Endothelial cell of umbilical vein (primary cell): ENCODE data around the gene FGF2. TPM values are rescaled to one million over a fixed set of nuclear protein-coding genes. Genes with fewer than 3 reads are reported as not detected.

Source experiments
- BruUV-seq: library from RNA; stranded (reverse); fragments of 400-500 nt; replicated peaks from 2 replicates; lab custom pipeline; 2021; lab: Mats Ljungman, UMichigan
- CTCF ChIA-PET: fragments of 300-600, 350-600 bp; sonication (Branson Sonifier 250); formaldehyde crosslinking; loops from one replicate; lab custom pipeline; 2021; ENCODE audit warnings: antibody characterized with exemption, inconsistent platforms; lab: Charles Lee
- POLR2A ChIA-PET: fragments of 300-600, 350-600 bp; sonication (Branson Sonifier 250); formaldehyde crosslinking; loops from one replicate; lab custom pipeline; 2021; ENCODE audit warnings: antibody characterized with exemption, inconsistent platforms; lab: Charles Lee
- DNase-seq: peaks from one replicate; pipeline ENCODE4 v3.0.0-alpha.2; 2011; ENCODE audit warnings: low read depth, low spot score
- FAIRE-seq: peaks from 2 replicates; lab custom pipeline; 2011; peaks lifted over from hg19 to GRCh38; lab: Jason Lieb, UNC
- H2AFZ ChIP-seq: 2 replicates; pipeline ENCODE4 v1.6.0; 2012; ENCODE audit warnings: low read depth, low read length, control low read depth, inconsistent platforms
- H3K27ac ChIP-seq: 2 replicates; pipeline ENCODE4 v1.5.1; 2011; ENCODE audit warnings: low read depth, mild to moderate bottlenecking, control low read depth, low read length, moderate library complexity; ENCODE audit not compliant: insufficient read depth
- H3K27me3 ChIP-seq, 2 experiments: 2 replicates each; pipeline versions ENCODE4 v1.6.0 to v1.6.1; 2011; ENCODE audit warnings: low read length in 2 of 2, mixed read lengths in 1 of 2; ENCODE audit not compliant: control insufficient read depth in 2 of 2, insufficient read depth in 2 of 2
- H3K36me3 ChIP-seq, 2 experiments: 2 replicates in 1 of 2; 3 replicates in 1 of 2; pipeline ENCODE4 v1.5.1; 2011; ENCODE audit warnings: low read length in 2 of 2, mild to moderate bottlenecking in 1 of 2, moderate library complexity in 1 of 2; ENCODE audit not compliant: control insufficient read depth in 2 of 2, insufficient read depth in 2 of 2; ENCODE audit errors: extremely low read depth in 1 of 2
- H3K4me1 ChIP-seq: 3 replicates; pipeline ENCODE4 v1.5.1; 2011; ENCODE audit warnings: mild to moderate bottlenecking, low read length; ENCODE audit not compliant: control insufficient read depth, insufficient read depth; ENCODE audit errors: extremely low read depth
- H3K4me2 ChIP-seq: 2 replicates; pipeline ENCODE4 v1.6.1; 2011; ENCODE audit warnings: low read length, control low read depth, mixed read lengths; ENCODE audit not compliant: insufficient read depth
- H3K4me3 ChIP-seq, 3 experiments: fragments of 200-600 bp in 1 of 3; sonication (generic), shearing (Covaris generic) in 1 of 3; replicated peaks in 1 of 3; 2 replicates each; pipeline ENCODE4 v1.5.1; 2011 to 2016; ENCODE audit warnings: control low read depth in 3 of 3, low read length in 3 of 3, mild to moderate bottlenecking in 2 of 3, inconsistent platforms in 1 of 3, low read depth in 1 of 3, moderate library complexity in 1 of 3; ENCODE audit not compliant: insufficient read depth in 1 of 3
- H3K79me2 ChIP-seq: 2 replicates; pipeline ENCODE4 v1.6.0; 2012; ENCODE audit warnings: low read length, inconsistent platforms; ENCODE audit not compliant: control insufficient read depth, insufficient read depth
- H3K9ac ChIP-seq: replicated peaks from 2 replicates; pipeline ENCODE3; 2011; ENCODE audit warnings: low read length, control low read depth; ENCODE audit not compliant: insufficient read depth; ENCODE audit errors: extremely low read depth
- H3K9me1 ChIP-seq: replicated peaks from 3 replicates; pipeline ENCODE4 v1.6.0; 2011; ENCODE audit warnings: mild to moderate bottlenecking, low read length; ENCODE audit not compliant: control insufficient read depth, insufficient read depth; ENCODE audit errors: extremely low read depth
- H3K9me3 ChIP-seq: replicated peaks from 2 replicates; pipeline ENCODE4 v1.5.1; 2012; ENCODE audit warnings: low read length, inconsistent platforms; ENCODE audit not compliant: control insufficient read depth, insufficient read depth
- H4K20me1 ChIP-seq: replicated peaks from 2 replicates; pipeline ENCODE3; 2011; ENCODE audit warnings: mild to moderate bottlenecking, low read length; ENCODE audit not compliant: control insufficient read depth, insufficient read depth; ENCODE audit errors: extremely low read depth
- CTCF ChIP-seq, 2 donors: IDR thresholded peaks; 1 replicate in 1 of 2; 2 replicates in 1 of 2; pipeline ENCODE4 v1.5.1; 2011; ENCODE audit warnings: low read length in 2 of 2, mild to moderate bottlenecking in 2 of 2, moderate library complexity in 2 of 2, control low read depth in 1 of 2, inconsistent platforms in 1 of 2, low read depth in 1 of 2; ENCODE audit not compliant: insufficient read depth in 1 of 2; ENCODE audit errors: extremely low read depth in 1 of 2
- EZH2 ChIP-seq: IDR thresholded peaks from 2 replicates; pipeline ENCODE4 v1.6.1; 2012; ENCODE audit warnings: borderline replicate concordance, low read depth, mild to moderate bottlenecking, moderate library complexity, low read length, inconsistent platforms; ENCODE audit not compliant: severe bottlenecking
- FOS ChIP-seq: IDR thresholded peaks from 2 replicates; pipeline ENCODE4 v1.6.1; 2011; ENCODE audit warnings: mild to moderate bottlenecking, low read length, moderate library complexity, borderline replicate concordance; ENCODE audit not compliant: insufficient read depth
- GATA2 ChIP-seq: IDR thresholded peaks from 2 replicates; pipeline ENCODE4 v1.7.0; 2011; ENCODE audit warnings: low read depth, mild to moderate bottlenecking, moderate library complexity, mixed read lengths, low read length; ENCODE audit not compliant: insufficient read length, insufficient read depth
- JUN ChIP-seq: IDR thresholded peaks from 2 replicates; pipeline ENCODE4 v1.6.1; 2011; ENCODE audit warnings: borderline replicate concordance, low read depth; ENCODE audit not compliant: insufficient read length, insufficient read depth
- MAX ChIP-seq: IDR thresholded peaks from 2 replicates; pipeline ENCODE4 v1.6.1; 2011; ENCODE audit not compliant: insufficient read depth, insufficient read length
- MYC ChIP-seq: IDR thresholded peaks from one replicate; pipeline ENCODE4 v1.6.1; 2011; ENCODE audit warnings: mild to moderate bottlenecking, low read depth, low read length
- POLR2A ChIP-seq: IDR thresholded peaks from 2 replicates; pipeline ENCODE4 v1.6.1; 2012; ENCODE audit warnings: low read depth, mild to moderate bottlenecking, control low read depth, low read length
- POLR2AphosphoS5 ChIP-seq: IDR thresholded peaks from 2 replicates; pipeline ENCODE4 v1.6.1; 2012; ENCODE audit warnings: low read depth, mild to moderate bottlenecking, control low read depth, low read length, moderate library complexity; ENCODE audit not compliant: insufficient read depth
- dilution Hi-C: fragments of 300-500 bp; cut with MboI; formaldehyde crosslinking; loops from one replicate; pipeline ENCODE4 v1.15.0; 2019; ENCODE audit warnings: low sequenced_read_pairs; ENCODE audit not compliant: extremely low pct_ligation_motif_present
- intact Hi-C: fragments of 100-400 bp; cut with micrococcal nuclease; formaldehyde crosslinking; loops from one replicate; pipeline ENCODE4 v1.10.0; 2022
- polyA plus RNA-seq, 4 experiments: library from polyadenylated mRNA; depleted of rRNA in 3 of 4; stranded (reverse) in 3 of 4; unstranded in 1 of 4; fragments of >200 nt; gene quantifications; 2 replicates each; pipeline versions ENCODE4 v1.2.1 to v1.2.3, GENCODE V29; 2011 to 2012; ENCODE audit warnings: missing spikeins in 1 of 4
- total RNA-seq: library from RNA; stranded (reverse); gene quantifications from 2 replicates; pipeline ENCODE4 v1.2.3, GENCODE V29; 2021

FGF2 gene
- total and polyA plus RNA-seq, 2 donors (not counting 3 experiments of a cell fraction or from before 2014, with no cell fraction given): 4.6 to 23.9 TPM

GRCh38 chr4:122797405-122798094 is 29.1 kb upstream of the FGF2 start:
- intact Hi-C loops: loop anchor here (2.0 kb wide), 1 partner anchor 29 kb away; the partner anchor contains the start of gene FGF2
- BruUV-seq: TSS peak; percentile 94

More at GRCh38 chr4:122797405-122798094, 29.1 kb upstream of the FGF2 start:
- H3K9ac ChIP-seq: peak overlapping the region; percentile 7
- POLR2A ChIA-PET: interaction anchor here (0.6 kb wide), 1 partner anchor 98 kb away, joined by 3 read pairs; no protein-coding TSS in a partner anchor
- no peak for DNase-seq
- H3K9me3 ChIP-seq: no peaks in the 10 kb centered on the region
- CTCF ChIA-PET: interaction anchor here (0.7 to 1.6 kb wide), 6 partner anchors 9 to 117 kb away, joined by 3 to 5 read pairs (median 4); no protein-coding TSS in a partner anchor
- no peaks in the 10 kb centered on the region for H3K9me1 ChIP-seq
- H3K79me2 ChIP-seq: no peaks in the 10 kb centered on the region
- H3K36me3 ChIP-seq: no peaks in the 10 kb centered on the region
- TF ChIP-seq FOS (no peak), CTCF (IDR thresholded peaks at IDR 0.05; ENCODE audit: extremely low read depth in 1 of 2, insufficient read depth in 1 of 2, low read depth in 1 of 2, low read length in 2 of 2) (no peak), POLR2AphosphoS5 (no peak), MYC (no peak), MAX (no peak), POLR2A (no peak), GATA2 (no peak), JUN (no peak), EZH2 (no peak)
- H4K20me1 ChIP-seq: no peaks in the 10 kb centered on the region
- H3K27me3 ChIP-seq: no peaks in the 10 kb centered on the region
- peak overlapping the region; percentile 58 for H3K27ac ChIP-seq
- dilution Hi-C loops: no loop called here
- peak overlapping the region; percentile 78 for H2AFZ ChIP-seq
- no peak overlapping the region for H3K4me3 ChIP-seq
- peak; percentile 49 for FAIRE-seq
- H3K4me2 ChIP-seq: peak overlapping the region; percentile 26
- H3K4me1 ChIP-seq: peaks cover 7% of the 10 kb centered on the region
